ENCODE results near the gene RELN. TPM values are rescaled to one million over a fixed set of nuclear protein-coding genes. Genes with fewer than 3 reads are reported as not detected.

Gene RELN
- total and polyA plus RNA-seq, 2 donors (not counting 1 experiment from before 2014, with no cell fraction given), result 0.33 to 31.8 TPM

DNA sequence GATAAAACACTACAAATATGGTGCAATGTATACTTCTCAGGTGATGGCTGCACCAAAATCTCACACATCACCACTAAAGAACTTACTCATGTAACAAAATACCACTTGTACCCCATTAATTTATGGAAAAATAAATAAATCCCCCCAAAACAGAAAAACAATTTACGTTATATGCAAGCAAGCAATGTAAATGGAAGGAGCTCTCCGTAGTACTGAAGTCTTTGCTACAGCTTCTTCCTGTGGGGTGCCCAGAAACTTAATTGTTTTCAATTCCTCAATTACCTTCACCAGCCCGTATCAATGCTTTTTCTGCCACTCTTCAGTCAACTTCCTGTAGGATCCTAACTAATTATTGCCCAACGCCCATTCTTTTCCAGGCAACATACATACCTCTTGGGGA is 138.1 kb downstream of the RELN start:
- peak; percentile 5 to 21 for DNase-seq (ENCODE audit: low read depth in 2 of 2)

GRCh38 chr7:103843689-103844480 is 145.6 kb downstream of the RELN start:
- Histone ChIP-seq H3K4me2 (ENCODE audit: extremely low read depth, insufficient read depth, low read length) (no peak overlapping the region), H3K79me2 (ENCODE audit: control insufficient read depth, insufficient read depth, low read length) (no peaks in the 10 kb centered on the region), H3K4me1 (ENCODE audit: control insufficient read depth, extremely low read depth, insufficient read depth, low read length) (no peaks in the 10 kb centered on the region), H3K4me3 (replicated peaks in 1 of 4; ENCODE audit: control extremely low read depth in 1 of 4, insufficient read depth in 1 of 4, low read depth in 3 of 4, low read length in 4 of 4) (no peak overlapping the region), H4K20me1 (ENCODE audit: control insufficient read depth, extremely low read depth, insufficient read depth, low read length) (no peaks in the 10 kb centered on the region), H3K27me3 (ENCODE audit: control insufficient read depth, insufficient read depth, low read length) (no peaks in the 10 kb centered on the region), H3K27ac (ENCODE audit: insufficient read depth, low read length) (no peak overlapping the region), H3K9ac (ENCODE audit: insufficient read depth, low read length) (no peak overlapping the region), H3K9me3 (ENCODE audit: control insufficient read depth, insufficient read depth, low read depth, low read length) (no peaks in the 10 kb centered on the region), H3K36me3 (ENCODE audit: control insufficient read depth, insufficient read depth, low read length) (no peaks in the 10 kb centered on the region), H2AFZ (ENCODE audit: low read length) (no peak overlapping the region)
- TF ChIP-seq, protein P1, sequence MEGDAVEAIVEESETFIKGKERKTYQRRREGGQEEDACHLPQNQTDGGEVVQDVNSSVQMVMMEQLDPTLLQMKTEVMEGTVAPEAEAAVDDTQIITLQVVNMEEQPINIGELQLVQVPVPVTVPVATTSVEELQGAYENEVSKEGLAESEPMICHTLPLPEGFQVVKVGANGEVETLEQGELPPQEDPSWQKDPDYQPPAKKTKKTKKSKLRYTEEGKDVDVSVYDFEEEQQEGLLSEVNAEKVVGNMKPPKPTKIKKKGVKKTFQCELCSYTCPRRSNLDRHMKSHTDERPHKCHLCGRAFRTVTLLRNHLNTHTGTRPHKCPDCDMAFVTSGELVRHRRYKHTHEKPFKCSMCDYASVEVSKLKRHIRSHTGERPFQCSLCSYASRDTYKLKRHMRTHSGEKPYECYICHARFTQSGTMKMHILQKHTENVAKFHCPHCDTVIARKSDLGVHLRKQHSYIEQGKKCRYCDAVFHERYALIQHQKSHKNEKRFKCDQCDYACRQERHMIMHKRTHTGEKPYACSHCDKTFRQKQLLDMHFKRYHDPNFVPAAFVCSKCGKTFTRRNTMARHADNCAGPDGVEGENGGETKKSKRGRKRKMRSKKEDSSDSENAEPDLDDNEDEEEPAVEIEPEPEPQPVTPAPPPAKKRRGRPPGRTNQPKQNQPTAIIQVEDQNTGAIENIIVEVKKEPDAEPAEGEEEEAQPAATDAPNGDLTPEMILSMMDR (conservative IDR thresholded peaks at IDR 0.05 in 1 of 2, IDR thresholded peaks at IDR 0.05 in 1 of 2; ENCODE audit: low read depth in 1 of 2, low read length in 2 of 2), result no peak
- no peak for TF ChIP-seq EZH2 (IDR thresholded peaks at IDR 0.05; ENCODE audit: low read length, missing control alignments)
- no peak for DNase-seq (ENCODE audit: low read depth in 2 of 2)

More for the DNA sequence above, 138.1 kb downstream of the RELN start:
- H3K4me3 ChIP-seq (replicated peaks in 1 of 4; ENCODE audit: control extremely low read depth in 1 of 4, insufficient read depth in 1 of 4, low read depth in 3 of 4, low read length in 4 of 4), result no peak overlapping the region
- no peak overlapping the region for H3K9ac ChIP-seq (ENCODE audit: insufficient read depth, low read length)
- no peak overlapping the region for H2AFZ ChIP-seq (ENCODE audit: low read length)
- H3K9me3 ChIP-seq (ENCODE audit: control insufficient read depth, insufficient read depth, low read depth, low read length), result no peaks in the 10 kb centered on the region
- H3K79me2 ChIP-seq (ENCODE audit: control insufficient read depth, insufficient read depth, low read length), result no peaks in the 10 kb centered on the region
- TF ChIP-seq, protein P1 (conservative IDR thresholded peaks at IDR 0.05 in 1 of 2, IDR thresholded peaks at IDR 0.05 in 1 of 2; ENCODE audit: low read depth in 1 of 2, low read length in 2 of 2), result no peak
- TF ChIP-seq EZH2 (IDR thresholded peaks at IDR 0.05; ENCODE audit: low read length, missing control alignments), result no peak
- H3K27me3 ChIP-seq (ENCODE audit: control insufficient read depth, insufficient read depth, low read length), result no peaks in the 10 kb centered on the region
- H3K27ac ChIP-seq (ENCODE audit: insufficient read depth, low read length), result no peak overlapping the region
- no peaks in the 10 kb centered on the region for H3K36me3 ChIP-seq (ENCODE audit: control insufficient read depth, insufficient read depth, low read length)
- no peak overlapping the region for H3K4me2 ChIP-seq (ENCODE audit: extremely low read depth, insufficient read depth, low read length)
- no peaks in the 10 kb centered on the region for H3K4me1 ChIP-seq (ENCODE audit: control insufficient read depth, extremely low read depth, insufficient read depth, low read length)
- no peaks in the 10 kb centered on the region for H4K20me1 ChIP-seq (ENCODE audit: control insufficient read depth, extremely low read depth, insufficient read depth, low read length)

GRCh38 chr7:103833401-103833800 is 156.1 kb downstream of the RELN start:
- no peaks in the 10 kb centered on the region for H3K9me3 ChIP-seq (ENCODE audit: control insufficient read depth, insufficient read depth, low read depth, low read length)
- no peak for TF ChIP-seq EZH2 (IDR thresholded peaks at IDR 0.05; ENCODE audit: low read length, missing control alignments)
- TF ChIP-seq, protein P1 (conservative IDR thresholded peaks at IDR 0.05 in 1 of 2, IDR thresholded peaks at IDR 0.05 in 1 of 2; ENCODE audit: low read depth in 1 of 2, low read length in 2 of 2), result no peak
- no peak overlapping the region for H3K9ac ChIP-seq (ENCODE audit: insufficient read depth, low read length)
- no peaks in the 10 kb centered on the region for H4K20me1 ChIP-seq (ENCODE audit: control insufficient read depth, extremely low read depth, insufficient read depth, low read length)
- H3K4me2 ChIP-seq (ENCODE audit: extremely low read depth, insufficient read depth, low read length), result no peak overlapping the region
- H2AFZ ChIP-seq (ENCODE audit: low read length), result no peak overlapping the region
- no peak overlapping the region for H3K27ac ChIP-seq (ENCODE audit: insufficient read depth, low read length)
- H3K36me3 ChIP-seq (ENCODE audit: control insufficient read depth, insufficient read depth, low read length), result no peaks in the 10 kb centered on the region
- H3K27me3 ChIP-seq (ENCODE audit: control insufficient read depth, insufficient read depth, low read length), result no peaks in the 10 kb centered on the region
- H3K4me3 ChIP-seq (replicated peaks in 1 of 4; ENCODE audit: control extremely low read depth in 1 of 4, insufficient read depth in 1 of 4, low read depth in 3 of 4, low read length in 4 of 4), result no peak overlapping the region
- H3K4me1 ChIP-seq (ENCODE audit: control insufficient read depth, extremely low read depth, insufficient read depth, low read length), result no peaks in the 10 kb centered on the region
- DNase-seq (ENCODE audit: low read depth in 2 of 2), result no peak
- H3K79me2 ChIP-seq (ENCODE audit: control insufficient read depth, insufficient read depth, low read length), result no peaks in the 10 kb centered on the region

All from fibroblast of lung (primary cell).